Brain microvascular endothelial cell (primary cell): ENCODE results near the gene FAM110C.

Experiments used
- DNase-seq: peaks from one replicate; pipeline ENCODE4 v3.0.0-alpha.2; 2020
- H3K27ac ChIP-seq: fragments of 250-450 bp; sonication (Bioruptor Pico); 2 replicates; pipeline ENCODE4 v1.5.1; 2020; ENCODE audit warnings: mild to moderate bottlenecking, moderate library complexity
- H3K27me3 ChIP-seq: fragments of 250-450 bp; sonication (Bioruptor Pico); replicated peaks from 2 replicates; pipeline ENCODE4 v1.5.1; 2020; ENCODE audit warnings: mild to moderate bottlenecking
- H3K36me3 ChIP-seq: fragments of 250-450 bp; sonication (Bioruptor Pico); replicated peaks from 2 replicates; pipeline ENCODE4 v1.5.1; 2020; ENCODE audit warnings: mild to moderate bottlenecking
- H3K4me3 ChIP-seq: 2 replicates; pipeline ENCODE4 v1.5.1; 2011; ENCODE audit warnings: low read depth, mild to moderate bottlenecking, control low read depth, low read length, moderate library complexity
- in situ Hi-C: cut with HindIII; loops from 2 replicates; pipeline ENCODE4 v1.10.0; 2017; ENCODE audit warnings: low sequenced_read_pairs, low pct_ligation_motif_present
- TF ChIP-seq, protein P1 (sequence below): IDR thresholded peaks from 2 replicates; pipeline ENCODE4 v1.5.1; 2011; ENCODE audit warnings: low read depth, mild to moderate bottlenecking, moderate library complexity, low read length, control low read depth, inconsistent platforms; ENCODE audit errors: missing control alignments

Gene FAM110C, protein sequence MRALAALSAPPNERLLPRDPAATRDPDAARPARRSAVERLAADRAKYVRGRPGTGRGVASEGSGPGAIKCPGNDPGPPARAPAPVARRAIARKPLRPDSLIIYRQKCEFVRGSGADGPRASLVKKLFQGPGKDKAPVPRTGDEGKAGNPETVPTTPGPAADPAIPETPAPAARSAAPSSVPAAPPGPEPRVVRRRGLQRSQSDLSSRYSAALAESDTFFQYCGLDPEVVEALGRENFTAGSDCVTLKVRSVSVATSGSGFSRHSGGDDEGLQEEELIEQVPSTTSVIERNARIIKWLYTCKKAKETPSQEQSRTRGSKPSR

GRCh38 chr2:46471-47345 is at the start of gene FAM110C:
TSS of gene FAM110C (minus strand) at chr2:46505. CDS start at chr2:46385, 120 bp downstream.
- no peak within 1 kb of the TSS for H3K4me3 ChIP-seq
- TF ChIP-seq, protein P1, sequence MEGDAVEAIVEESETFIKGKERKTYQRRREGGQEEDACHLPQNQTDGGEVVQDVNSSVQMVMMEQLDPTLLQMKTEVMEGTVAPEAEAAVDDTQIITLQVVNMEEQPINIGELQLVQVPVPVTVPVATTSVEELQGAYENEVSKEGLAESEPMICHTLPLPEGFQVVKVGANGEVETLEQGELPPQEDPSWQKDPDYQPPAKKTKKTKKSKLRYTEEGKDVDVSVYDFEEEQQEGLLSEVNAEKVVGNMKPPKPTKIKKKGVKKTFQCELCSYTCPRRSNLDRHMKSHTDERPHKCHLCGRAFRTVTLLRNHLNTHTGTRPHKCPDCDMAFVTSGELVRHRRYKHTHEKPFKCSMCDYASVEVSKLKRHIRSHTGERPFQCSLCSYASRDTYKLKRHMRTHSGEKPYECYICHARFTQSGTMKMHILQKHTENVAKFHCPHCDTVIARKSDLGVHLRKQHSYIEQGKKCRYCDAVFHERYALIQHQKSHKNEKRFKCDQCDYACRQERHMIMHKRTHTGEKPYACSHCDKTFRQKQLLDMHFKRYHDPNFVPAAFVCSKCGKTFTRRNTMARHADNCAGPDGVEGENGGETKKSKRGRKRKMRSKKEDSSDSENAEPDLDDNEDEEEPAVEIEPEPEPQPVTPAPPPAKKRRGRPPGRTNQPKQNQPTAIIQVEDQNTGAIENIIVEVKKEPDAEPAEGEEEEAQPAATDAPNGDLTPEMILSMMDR = no peak
- H3K27ac ChIP-seq = no peak within 1 kb of the TSS
- no peaks in the 10 kb centered on the region for H3K36me3 ChIP-seq
- in situ Hi-C loops = no loop called here
- H3K27me3 ChIP-seq = peaks cover 29% of the 10 kb centered on the region
- DNase-seq = peak; percentile 5

DNA sequence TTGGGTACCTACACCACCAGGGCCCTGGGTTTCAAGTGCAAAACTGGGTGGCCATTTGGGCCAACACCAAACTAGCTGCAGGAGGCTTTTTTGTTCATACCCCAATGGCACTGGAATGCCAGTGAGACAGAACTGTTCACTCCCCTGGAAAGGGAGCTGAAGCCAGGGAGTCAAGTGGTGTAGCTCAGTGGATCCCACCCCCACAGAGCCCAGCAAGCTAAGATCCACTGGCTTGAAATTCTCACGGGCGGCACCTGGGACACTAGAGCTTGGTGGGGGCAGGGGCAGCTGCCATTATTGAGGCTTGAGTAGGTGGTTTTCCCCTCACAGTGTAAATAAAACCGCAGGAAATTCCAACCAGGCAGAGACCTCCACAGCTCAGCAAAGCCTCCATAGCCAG is 46.0 kb upstream of the FAM110C start:
- Histone ChIP-seq H3K36me3 (no peaks in the 10 kb centered on the region), H3K4me3 (no peak overlapping the region), H3K27ac (no peak overlapping the region), H3K27me3 (no peaks in the 10 kb centered on the region)
- no peak for DNase-seq
- TF ChIP-seq, protein P1 = no peak
- in situ Hi-C loops = no loop called here

DNA sequence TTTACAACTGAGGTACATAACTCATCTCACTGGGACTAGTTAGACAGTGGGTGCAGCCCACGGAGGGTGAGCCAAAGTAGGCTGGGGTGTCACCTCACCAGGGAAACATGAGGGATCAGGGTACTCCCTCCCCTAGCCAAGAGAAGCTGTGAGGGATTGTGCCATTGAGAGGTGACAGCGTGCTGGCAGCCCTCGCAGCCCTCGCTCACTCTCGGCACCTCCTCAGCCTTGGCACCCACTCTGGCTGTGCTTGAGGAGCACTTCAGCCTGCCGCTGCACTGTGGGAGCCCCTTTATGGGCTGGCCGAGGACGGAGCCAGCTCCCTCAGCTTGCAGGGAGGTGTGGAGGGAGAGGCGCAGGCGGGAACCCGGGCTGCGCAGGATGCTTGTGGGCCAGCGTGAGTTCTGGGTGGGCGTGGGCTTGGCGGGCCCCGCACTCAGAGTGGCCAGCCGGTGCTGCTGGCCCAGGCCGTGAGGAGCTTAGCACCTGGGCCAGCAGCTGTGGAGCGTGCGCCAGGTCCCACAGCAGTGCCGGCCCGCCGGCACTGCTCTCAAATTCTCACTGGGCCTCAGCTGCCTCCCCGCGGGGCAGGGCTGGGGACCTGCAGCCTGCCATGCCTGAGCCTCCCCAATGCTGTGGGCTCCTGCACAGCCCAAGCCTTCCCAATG is 44.5 kb upstream of the FAM110C start:
- DNase-seq = no peak
- TF ChIP-seq, protein P1 = no peak
- H3K4me3 ChIP-seq = no peak overlapping the region
- no peaks in the 10 kb centered on the region for H3K27me3 ChIP-seq
- H3K27ac ChIP-seq = no peak overlapping the region
- H3K36me3 ChIP-seq = no peaks in the 10 kb centered on the region
- in situ Hi-C loops = no loop called here

DNA sequence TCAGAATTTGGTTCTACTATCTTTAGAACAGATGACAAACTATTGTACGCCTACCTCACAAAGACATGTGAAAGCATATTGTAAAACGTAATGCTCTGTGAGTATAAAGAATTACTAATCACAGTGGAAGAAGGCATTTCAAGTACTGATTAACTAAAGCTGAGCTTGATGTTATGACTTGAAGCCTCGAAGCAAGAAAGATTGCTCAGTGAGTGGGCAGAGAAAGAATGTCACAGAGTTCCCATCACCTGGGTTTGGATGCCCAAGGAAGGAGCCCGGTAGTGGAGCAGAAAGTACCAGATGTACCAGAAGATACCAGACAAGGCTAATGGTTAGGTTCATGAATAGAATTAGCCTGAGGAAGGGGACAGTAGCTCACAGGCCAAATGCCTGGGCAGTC is 39.5 kb upstream of the FAM110C start:
- H3K36me3 ChIP-seq = no peaks in the 10 kb centered on the region
- DNase-seq = no peak
- H3K27me3 ChIP-seq = no peaks in the 10 kb centered on the region
- in situ Hi-C loops = no loop called here
- TF ChIP-seq, protein P1 = no peak
- no peak overlapping the region for H3K4me3 ChIP-seq
- H3K27ac ChIP-seq = no peak overlapping the region

- no peaks in the 10 kb centered on the region for H3K36me3 ChIP-seq
- in situ Hi-C loops = no loop called here
These were observed 37.8 kb upstream of the FAM110C start for GRCh38 chr2:84121-84520.

More at GRCh38 chr2:84121-84520, 37.8 kb upstream of the FAM110C start:
- DNase-seq = no peak
- TF ChIP-seq, protein P1 = no peak
- Histone ChIP-seq H3K27me3 (no peaks in the 10 kb centered on the region), H3K27ac (no peak overlapping the region), H3K4me3 (no peak overlapping the region)
